Measurements from ENCODE around the gene LRRC45.
A peak's percentile ranks its signal among the peaks of the same experiment; 100 is the strongest.

Gene LRRC45

GRCh38 chr17:82018989-82019689 lies 4.0 kb upstream of the LRRC45 start:
- DNase-seq (ENCODE audit: low read depth in 2 of 2): no peak

GRCh38 chr17:82019690-82020571 lies 3.2 kb upstream of the LRRC45 start:
- no peak for DNase-seq (ENCODE audit: low read depth in 2 of 2)

GRCh38 chr17:82020572-82021106 lies 2.5 kb upstream of the LRRC45 start:
- no peak for DNase-seq (ENCODE audit: low read depth in 2 of 2)

GRCh38 chr17:82021107-82021899 lies 1.8 kb upstream of the LRRC45 start:
- DNase-seq (ENCODE audit: low read depth in 2 of 2): no peak

GRCh38 chr17:82021900-82022309 lies 1.2 kb upstream of the LRRC45 start:
- DNase-seq (ENCODE audit: low read depth in 2 of 2): no peak

- no peak for DNase-seq (ENCODE audit: low read depth in 2 of 2)
Measured at GRCh38 chr17:82022310-82022980, 660 bp upstream of the LRRC45 start, which contains the start of gene CENPX. TSS of gene CENPX (minus strand) at chr17:82022878. CDS start at chr17:82022861, 17 bp downstream.

GRCh38 chr17:82023447-82024241 lies 539 bp downstream of the LRRC45 start:
- DNase-seq (ENCODE audit: low read depth in 2 of 2): no peak

- DNase-seq (ENCODE audit: low read depth in 2 of 2): no peak
Measured at GRCh38 chr17:82024859-82025258, 1.8 kb downstream of the LRRC45 start.

GRCh38 chr17:82025401-82026107 lies 2.4 kb downstream of the LRRC45 start:
- no peak for DNase-seq (ENCODE audit: low read depth in 2 of 2)

- DNase-seq (ENCODE audit: low read depth in 2 of 2): no peak
Measured at GRCh38 chr17:82028246-82028645, 5.1 kb downstream of the LRRC45 start.

- no peak for DNase-seq (ENCODE audit: low read depth in 2 of 2)
Measured at GRCh38 chr17:82028966-82029365, 5.9 kb downstream of the LRRC45 start.

- no peak for DNase-seq (ENCODE audit: low read depth in 2 of 2)
Measured at GRCh38 chr17:82029391-82029790, 6.3 kb downstream of the LRRC45 start.

- no peak for DNase-seq (ENCODE audit: low read depth in 2 of 2)
Measured at GRCh38 chr17:82029990-82030469, 6.9 kb downstream of the LRRC45 start.

GRCh38 chr17:82030470-82031302 lies 7.6 kb downstream of the LRRC45 start:
- DNase-seq (ENCODE audit: low read depth in 2 of 2): peak; percentile 41 to 44

- no peak for DNase-seq (ENCODE audit: low read depth in 2 of 2)
Measured at GRCh38 chr17:82031303-82031884, 8.3 kb downstream of the LRRC45 start, which contains the start of gene RAC3. TSS of gene RAC3 (plus strand) at chr17:82031678. CDS start at chr17:82031762, 84 bp downstream.

GRCh38 chr17:82031885-82032627 lies 9.0 kb downstream of the LRRC45 start:
- no peak for DNase-seq (ENCODE audit: low read depth in 2 of 2)

GRCh38 chr17:82033359-82034085 lies 10.4 kb downstream of the LRRC45 start:
- DNase-seq (ENCODE audit: low read depth in 2 of 2): no peak

Measured in fibroblast of skin of left quadriceps (primary cell).